ENCODE data around the gene KDM2B.

Gene KDM2B

GRCh38 chr12:121453629-121454028 is 127.2 kb downstream of the KDM2B start:
- no peak for DNase-seq

- DNase-seq = no peak
These were observed 127.8 kb downstream of the KDM2B start for GRCh38 chr12:121452985-121453360.

- DNase-seq = no peak
These were observed 128.4 kb downstream of the KDM2B start for GRCh38 chr12:121452340-121452984.

GRCh38 chr12:121451961-121452339 is 128.9 kb downstream of the KDM2B start:
- no peak for DNase-seq

GRCh38 chr12:121448771-121449315 is 132.0 kb downstream of the KDM2B start:
- DNase-seq = no peak

- DNase-seq = no peak
These were observed 134.1 kb downstream of the KDM2B start for GRCh38 chr12:121446750-121447149.

GRCh38 chr12:121444842-121445202 is 136.0 kb downstream of the KDM2B start:
- no peak for DNase-seq

GRCh38 chr12:121443911-121444841 is 136.6 kb downstream of the KDM2B start:
- no peak for DNase-seq

GRCh38 chr12:121443193-121443870 is 137.5 kb downstream of the KDM2B start:
- DNase-seq = peak; percentile 59 to 90

- DNase-seq = no peak
These were observed 138.5 kb downstream of the KDM2B start for GRCh38 chr12:121442028-121442948.

GRCh38 chr12:121441555-121441954 is 139.3 kb downstream of the KDM2B start:
- peak in 1 of 2 experiments; percentile 28 for DNase-seq

- DNase-seq = no peak
These were observed 140.1 kb downstream of the KDM2B start for GRCh38 chr12:121440768-121441167.

- DNase-seq = no peak
These were observed 141.1 kb downstream of the KDM2B start for GRCh38 chr12:121439715-121440114.

- DNase-seq = no peak
These were observed 141.9 kb downstream of the KDM2B start for GRCh38 chr12:121438905-121439304.

GRCh38 chr12:121436706-121437105 is 144.1 kb downstream of the KDM2B start:
- DNase-seq = no peak

GRCh38 chr12:121432740-121433480 is 147.9 kb downstream of the KDM2B start:
- DNase-seq = no peak

GRCh38 chr12:121430833-121431415 is 149.9 kb downstream of the KDM2B start:
- no peak for DNase-seq

- no peak for DNase-seq
These were observed 151.9 kb downstream of the KDM2B start for GRCh38 chr12:121428883-121429282.

- no peak for DNase-seq
These were observed 153.2 kb downstream of the KDM2B start for GRCh38 chr12:121427556-121428050.

- DNase-seq = no peak
These were observed 156.2 kb downstream of the KDM2B start for GRCh38 chr12:121424624-121424975.

Measured in NCI-H526 (cell line).